AG09309 (cell line): ENCODE measurements around the gene NFXL1.
"Not testable (repeated sequence)": the region's sequence is repeated elsewhere in the genome, so short reads cannot be mapped to it uniquely, and the experiment has no call there.

Experiments used
- DNase-seq: peaks from one replicate; pipeline ENCODE4 v3.0.0-alpha.2; 2010; ENCODE audit warnings: low read depth
- H3K4me3 ChIP-seq: 2 replicates; pipeline ENCODE4 v1.5.1; 2011; ENCODE audit warnings: mild to moderate bottlenecking, low read depth, low read length, moderate library complexity; ENCODE audit not compliant: control insufficient read depth
- CTCF ChIP-seq: IDR thresholded peaks from 2 replicates; pipeline ENCODE4 v1.5.1; 2011; ENCODE audit warnings: mild to moderate bottlenecking, low read depth, low read length, inconsistent platforms; ENCODE audit not compliant: insufficient read depth, control insufficient read depth; ENCODE audit errors: missing control alignments

NFXL1 gene

DNA sequence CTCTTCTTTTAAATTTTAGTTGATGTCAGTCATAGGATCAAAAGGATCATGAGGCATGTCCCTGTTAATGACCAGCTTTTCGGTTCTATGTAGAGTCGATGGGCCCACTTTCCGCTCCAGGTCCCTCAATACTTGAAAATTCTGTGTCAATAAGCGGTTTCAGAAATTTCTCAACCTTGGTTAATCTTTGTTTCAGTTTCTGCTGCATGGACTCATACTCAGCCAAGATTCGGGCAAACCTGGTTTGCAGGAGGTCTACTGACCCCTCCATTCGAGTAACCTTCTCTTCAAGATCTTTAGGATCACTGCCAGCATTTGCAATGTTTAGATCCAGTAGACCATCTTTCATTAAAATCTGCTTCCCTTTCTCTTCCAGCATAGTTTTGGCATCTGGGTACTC lies 22.0 kb upstream of the NFXL1 start:
- DNase-seq, result no peak
- TF ChIP-seq CTCF, result no peak
- H3K4me3 ChIP-seq, result no peak overlapping the region

- DNase-seq, result peak; percentile 14
- TF ChIP-seq CTCF, result peak; percentile 53
- no peak overlapping the region for H3K4me3 ChIP-seq
Measured at GRCh38 chr4:47933840-47934239, 19.5 kb upstream of the NFXL1 start.

DNA sequence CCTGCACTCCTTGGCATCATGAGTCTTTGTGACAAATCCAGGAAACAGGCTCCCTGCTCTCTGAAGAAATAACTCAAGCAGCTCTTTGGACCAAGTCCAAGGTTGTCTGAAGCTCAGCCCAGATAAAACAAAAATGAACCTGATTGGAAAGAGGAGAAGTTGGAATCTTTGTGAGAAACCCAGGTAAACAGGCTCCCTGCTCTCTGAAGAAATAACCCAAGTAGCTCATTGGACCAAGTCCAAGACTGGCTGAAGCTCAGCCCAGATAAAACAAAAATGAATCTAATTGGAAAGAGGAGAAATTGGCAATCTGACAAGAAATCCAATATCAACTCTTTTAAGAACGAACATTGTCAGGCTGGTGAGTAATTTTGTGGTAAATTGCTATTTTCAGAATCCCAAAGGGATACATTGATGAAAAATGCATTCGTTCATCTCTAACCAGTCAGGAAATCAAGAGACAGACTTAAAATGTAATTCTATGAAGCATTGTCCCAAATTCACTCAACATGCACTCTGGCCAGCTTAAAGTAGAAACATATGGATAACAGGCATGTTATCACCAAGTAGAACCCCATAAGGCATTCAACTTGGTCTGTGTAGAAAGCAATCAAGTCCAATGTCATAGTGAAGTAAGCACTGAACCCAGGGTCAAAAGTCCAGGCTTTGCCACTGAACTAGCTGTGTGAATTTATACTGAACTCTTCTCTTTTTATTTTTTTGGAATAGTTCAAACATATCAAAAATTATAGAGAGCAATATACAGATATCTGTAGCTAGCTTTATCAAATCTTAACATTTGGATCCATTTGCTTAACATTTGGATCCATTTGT lies 16.8 kb upstream of the NFXL1 start:
- H3K4me3 ChIP-seq, result no peak overlapping the region
- peak; percentile 17 for DNase-seq
- no peak for TF ChIP-seq CTCF

GRCh38 chr4:47929682-47930201 lies 15.4 kb upstream of the NFXL1 start:
- DNase-seq, result no peak
- TF ChIP-seq CTCF, result no peak
- H3K4me3 ChIP-seq, result no peak overlapping the region

- H3K4me3 ChIP-seq, result no peak overlapping the region
- peak; percentile 72 for TF ChIP-seq CTCF
- DNase-seq, result peak; percentile 2
Measured at GRCh38 chr4:47926667-47927258, 12.4 kb upstream of the NFXL1 start.

GRCh38 chr4:47923261-47923608 lies 8.9 kb upstream of the NFXL1 start:
- not testable (repeated sequence) for H3K4me3 ChIP-seq, DNase-seq

DNA sequence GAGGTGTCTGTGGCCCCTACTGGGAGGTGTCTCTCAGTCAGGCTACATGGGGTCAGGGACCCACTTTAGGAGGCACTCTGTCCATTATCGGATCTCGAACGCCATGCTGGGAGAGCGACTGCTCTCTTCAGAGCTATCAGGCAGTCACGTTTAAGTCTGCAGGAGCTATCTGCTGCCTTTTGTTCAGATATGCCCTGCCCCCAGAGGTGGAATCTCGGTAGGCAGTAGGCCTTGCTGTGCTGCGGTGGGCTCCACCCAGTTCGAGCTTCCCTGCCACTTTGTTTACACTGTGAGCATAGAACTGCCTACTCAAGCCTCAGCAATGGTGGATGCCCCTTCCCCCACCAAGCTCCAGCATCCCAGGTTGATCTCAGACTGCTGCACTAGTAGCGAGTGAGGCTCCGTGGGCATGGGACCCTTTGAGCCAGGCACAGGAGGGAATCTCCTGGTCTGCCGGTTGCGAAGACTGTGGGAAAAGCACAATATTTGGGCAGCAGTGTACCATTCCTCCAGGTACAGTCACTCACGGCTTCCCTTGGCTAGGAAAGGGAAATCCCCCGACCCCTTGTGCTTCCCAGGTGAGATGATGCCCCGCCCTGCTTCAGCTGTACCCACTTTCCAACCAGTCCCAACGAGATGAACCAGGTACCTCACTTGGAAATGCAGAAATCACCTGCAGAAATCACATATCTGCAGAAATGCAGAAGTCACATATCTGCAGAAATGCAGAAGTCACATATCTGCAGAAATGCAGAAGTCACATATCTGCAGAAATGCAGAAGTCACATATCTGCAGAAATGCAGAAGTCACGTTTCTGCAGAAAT lies 8.3 kb upstream of the NFXL1 start:
- not testable (repeated sequence) for H3K4me3 ChIP-seq, DNase-seq

- H3K4me3 ChIP-seq, DNase-seq: not testable (repeated sequence)
Measured at GRCh38 chr4:47917163-47917562, 2.8 kb upstream of the NFXL1 start.
